ENCODE measurements around the gene SPAG4.

Gene SPAG4, protein sequence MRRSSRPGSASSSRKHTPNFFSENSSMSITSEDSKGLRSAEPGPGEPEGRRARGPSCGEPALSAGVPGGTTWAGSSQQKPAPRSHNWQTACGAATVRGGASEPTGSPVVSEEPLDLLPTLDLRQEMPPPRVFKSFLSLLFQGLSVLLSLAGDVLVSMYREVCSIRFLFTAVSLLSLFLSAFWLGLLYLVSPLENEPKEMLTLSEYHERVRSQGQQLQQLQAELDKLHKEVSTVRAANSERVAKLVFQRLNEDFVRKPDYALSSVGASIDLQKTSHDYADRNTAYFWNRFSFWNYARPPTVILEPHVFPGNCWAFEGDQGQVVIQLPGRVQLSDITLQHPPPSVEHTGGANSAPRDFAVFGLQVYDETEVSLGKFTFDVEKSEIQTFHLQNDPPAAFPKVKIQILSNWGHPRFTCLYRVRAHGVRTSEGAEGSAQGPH

GRCh38 chr20:35615667-35616464 lies at the start of gene SPAG4:
SPAG4 (plus strand) TSS chr20:35615829; CDS start chr20:35616004, 175 bp downstream.
- DNase-seq: peak; percentile 100

DNA sequence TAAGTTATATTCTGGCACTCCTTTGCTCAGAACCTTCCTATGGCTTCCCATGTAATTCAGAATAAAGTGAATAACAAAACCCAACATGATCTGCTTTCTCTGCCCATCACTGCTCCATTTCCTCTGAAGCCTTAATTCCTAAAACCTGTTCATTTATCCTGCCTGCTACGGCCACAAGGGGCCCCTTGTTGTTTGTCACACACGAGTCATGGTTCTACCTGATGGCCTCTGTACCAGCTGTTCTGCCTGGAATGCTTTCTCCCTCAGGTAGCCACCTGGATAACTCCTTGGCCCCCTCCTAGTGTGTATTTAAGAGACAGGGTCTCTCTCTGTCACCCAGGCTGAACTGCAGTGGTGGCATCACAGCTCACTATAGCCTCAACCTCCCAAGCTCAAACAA lies 47.0 kb upstream of the SPAG4 start:
- DNase-seq: no peak

DNA sequence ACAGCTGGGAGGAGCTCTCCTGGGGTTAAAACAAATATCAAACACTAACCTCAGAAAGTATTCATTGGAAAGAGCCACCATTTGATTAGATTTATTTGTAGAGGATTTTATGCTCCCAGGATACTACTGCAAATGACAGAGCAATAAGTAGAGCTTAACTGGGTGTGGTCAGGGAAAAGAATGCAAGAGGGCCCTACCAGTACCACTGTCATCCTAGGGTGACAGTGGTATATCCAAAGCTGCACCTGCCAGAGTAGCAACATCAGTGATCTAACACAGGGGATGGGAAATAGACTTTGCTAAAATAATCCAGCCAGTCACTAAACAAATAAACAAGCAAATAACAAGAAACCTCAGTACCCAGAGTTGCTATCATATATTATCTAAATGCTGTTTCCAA lies 44.1 kb upstream of the SPAG4 start:
- DNase-seq: no peak

GRCh38 chr20:35572838-35573237 lies 42.8 kb upstream of the SPAG4 start:
- no peak for DNase-seq

- no peak for DNase-seq
Measured at GRCh38 chr20:35575958-35576357, 39.7 kb upstream of the SPAG4 start.

GRCh38 chr20:35576816-35577215 lies 38.8 kb upstream of the SPAG4 start:
- no peak for DNase-seq

DNA sequence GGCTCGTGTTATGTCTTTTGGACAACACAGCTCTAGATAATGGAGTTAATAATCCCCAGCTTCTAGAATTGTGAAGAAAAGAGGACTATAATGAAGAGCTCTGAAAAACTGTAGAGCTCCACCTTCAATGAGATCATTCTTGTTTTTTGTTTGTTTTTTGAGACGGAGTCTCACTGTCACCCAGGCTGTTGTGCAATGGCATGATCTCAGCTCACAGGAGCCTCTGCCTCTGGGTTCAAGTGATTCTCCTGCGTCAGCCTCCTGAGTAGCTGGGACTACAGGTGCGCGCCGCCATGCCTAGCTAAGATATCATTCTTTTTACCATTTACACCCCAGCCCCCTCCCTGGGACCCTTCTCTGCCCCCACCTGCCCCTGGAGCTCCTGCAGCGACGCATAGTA lies 37.2 kb upstream of the SPAG4 start:
- DNase-seq: no peak

GRCh38 chr20:35579196-35579595 lies 36.4 kb upstream of the SPAG4 start:
- no peak for DNase-seq

- no peak for DNase-seq
Measured at GRCh38 chr20:35582131-35582530, 33.5 kb upstream of the SPAG4 start.

- no peak for DNase-seq
Measured at GRCh38 chr20:35582741-35583404, 32.8 kb upstream of the SPAG4 start.

DNA sequence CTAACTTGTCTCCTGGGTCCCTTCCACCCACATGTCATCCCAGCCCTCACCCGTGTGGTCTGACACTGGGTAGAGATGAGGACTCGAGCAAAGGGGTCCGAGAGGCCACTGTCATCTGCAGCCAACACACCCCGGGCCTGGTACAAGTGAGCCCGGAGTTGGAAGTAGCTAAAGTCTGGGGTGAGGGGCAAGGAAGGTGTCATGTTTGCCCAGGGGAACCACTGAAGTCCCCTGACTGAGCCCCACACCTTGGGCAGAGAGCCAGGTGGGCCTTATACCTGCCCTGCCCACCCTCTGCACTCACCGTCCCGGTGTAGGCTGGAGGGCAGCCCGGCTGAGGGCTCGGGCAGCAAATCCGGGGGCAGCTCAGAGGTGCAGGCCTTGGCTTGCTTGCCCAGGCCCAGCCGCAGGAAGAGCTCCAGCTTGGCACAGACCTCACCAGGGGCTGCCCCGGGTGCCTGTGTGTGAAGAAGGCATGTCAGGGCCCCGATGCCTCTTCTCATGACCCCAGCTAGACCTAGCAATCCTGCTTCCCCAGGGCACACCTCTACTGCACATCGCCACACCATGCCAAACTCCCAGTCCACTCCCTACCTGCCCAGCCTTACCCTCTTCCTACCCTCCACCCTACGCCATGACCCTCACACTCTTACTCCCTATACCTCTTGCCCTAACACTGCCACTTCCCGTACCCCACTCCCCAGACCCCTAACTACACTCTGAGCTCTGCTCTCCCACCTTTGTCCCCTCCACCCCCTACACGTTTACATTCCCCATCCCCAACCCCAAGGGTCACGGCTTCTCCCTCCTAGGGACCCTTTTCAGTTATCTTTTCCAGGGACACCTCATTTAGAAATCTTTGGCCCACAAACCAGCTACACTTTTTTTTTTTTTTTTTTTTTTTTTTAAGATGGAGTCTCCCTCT lies 31.7 kb upstream of the SPAG4 start:
- DNase-seq: no peak

GRCh38 chr20:35586751-35587425 lies 28.7 kb upstream of the SPAG4 start:
- DNase-seq: no peak

DNA sequence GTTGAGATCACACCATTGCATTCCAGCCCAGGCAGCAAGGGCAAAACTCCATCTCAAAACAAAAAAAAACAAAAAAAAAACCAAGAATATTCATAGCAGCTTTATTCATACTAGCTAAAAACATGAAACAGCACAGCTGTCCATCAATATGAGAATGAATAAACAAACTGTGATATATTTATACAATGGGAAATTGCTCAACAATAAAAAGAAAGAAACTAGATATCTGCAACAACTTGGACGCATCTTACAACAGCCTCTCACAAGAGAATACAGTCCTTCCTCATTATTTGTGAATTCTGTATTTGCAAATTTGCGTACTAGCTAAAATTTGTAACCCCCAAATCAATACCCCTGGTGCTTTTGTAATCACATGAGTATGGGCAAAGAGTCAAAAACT lies 28.2 kb upstream of the SPAG4 start:
- DNase-seq: no peak

DNA sequence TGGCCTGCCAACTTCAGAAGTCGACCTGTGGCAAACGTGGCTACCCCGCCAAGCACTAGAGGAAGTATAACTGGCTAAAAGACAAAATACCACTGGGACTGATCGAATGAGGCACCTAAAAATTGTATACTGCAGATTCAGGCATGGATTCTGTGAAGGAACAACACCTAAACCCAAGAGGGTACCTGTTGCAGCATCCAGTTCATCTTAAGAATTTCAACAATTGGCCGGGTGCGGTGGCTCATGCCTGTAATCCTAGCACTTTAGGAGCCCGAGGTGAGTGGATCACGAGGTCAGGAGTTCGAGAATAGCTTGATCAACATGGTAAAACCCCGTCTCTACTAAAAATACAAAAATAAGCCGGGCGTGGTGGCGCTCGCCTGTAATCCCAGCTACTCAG lies 27.2 kb upstream of the SPAG4 start:
- DNase-seq: no peak

GRCh38 chr20:35592339-35592974 lies 23.2 kb upstream of the SPAG4 start:
- DNase-seq: no peak

- DNase-seq: no peak
Measured at GRCh38 chr20:35595456-35595855, 20.2 kb upstream of the SPAG4 start.

- no peak for DNase-seq
Measured at GRCh38 chr20:35595901-35596300, 19.7 kb upstream of the SPAG4 start.

- no peak for DNase-seq
Measured at GRCh38 chr20:35597186-35597585, 18.4 kb upstream of the SPAG4 start.

- DNase-seq: no peak
Measured at GRCh38 chr20:35598476-35598875, 17.2 kb upstream of the SPAG4 start.

DNA sequence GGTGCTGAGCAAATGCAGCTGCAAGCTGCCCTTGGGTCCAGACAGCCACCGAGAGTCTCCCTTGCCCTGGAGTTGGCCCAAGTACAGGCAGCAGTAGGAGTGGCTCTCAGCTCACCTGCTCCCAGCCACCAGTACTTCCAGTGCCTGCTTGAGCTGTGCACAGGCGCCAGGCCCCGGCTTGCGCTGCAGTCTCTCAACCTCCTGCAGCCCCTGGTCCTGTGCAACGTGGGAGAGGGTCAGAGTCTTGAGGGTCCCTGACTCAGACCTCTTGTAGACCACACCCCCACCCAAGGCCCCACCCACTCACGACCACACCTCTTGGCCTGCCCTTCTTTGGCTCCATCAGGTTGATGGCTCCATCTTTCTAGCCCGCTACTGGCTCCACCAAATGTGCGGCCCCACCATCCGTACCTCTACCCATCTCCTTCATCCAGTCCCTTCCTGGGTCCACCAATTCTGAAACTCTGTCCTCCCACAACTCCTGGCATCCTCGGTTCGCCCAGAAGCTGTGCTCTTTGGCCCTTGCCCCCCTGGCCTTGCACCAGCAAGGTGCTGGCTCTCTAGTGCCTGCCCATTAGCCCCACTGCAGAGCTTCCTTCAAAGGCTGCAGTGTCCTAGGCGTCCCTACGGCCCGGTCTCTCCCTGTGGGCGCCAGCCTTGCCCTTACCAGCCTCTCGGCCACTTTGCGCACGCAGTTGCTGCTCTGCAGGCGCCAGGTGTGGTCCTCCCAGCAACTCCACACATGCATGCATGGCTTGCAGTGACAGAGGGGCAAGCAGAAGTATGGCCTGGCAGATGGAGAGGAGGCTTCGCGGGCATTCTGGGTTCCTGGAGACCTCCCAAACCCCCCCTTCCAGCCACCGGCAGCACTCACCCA lies 16.5 kb upstream of the SPAG4 start:
- DNase-seq: no peak

All from activated CD4-positive, alpha-beta T cell treated with anti-CD3 and anti-CD28 coated beads for 4 hours (primary cell).